WTC11 (cell line): ENCODE results near the gene FCSK.

Experiments
- CTCF ChIP-seq: fragments of 200-600 bp; IDR thresholded peaks from 2 replicates; pipeline ENCODE4 v1.8.0; 2022; ENCODE audit warnings: antibody characterized with exemption
- IRF1 ChIP-seq: sonication (generic); formaldehyde crosslinking; IDR thresholded peaks from 2 replicates; pipeline ENCODE4 v1.8.0; 2023; ENCODE audit warnings: missing genetic modification reagents
- NFE2L1 ChIP-seq: sonication (generic); formaldehyde crosslinking; IDR thresholded peaks from 2 replicates; pipeline ENCODE4 v1.8.1; 2023; ENCODE audit warnings: missing genetic modification reagents
- SMAD3 ChIP-seq: sonication (generic); formaldehyde crosslinking; IDR thresholded peaks from 2 replicates; pipeline ENCODE4 v1.8.0; 2022; ENCODE audit warnings: missing genetic modification reagents, mild to moderate bottlenecking, borderline replicate concordance
- TEAD4 ChIP-seq: sonication (generic); formaldehyde crosslinking; IDR thresholded peaks from 2 replicates; pipeline ENCODE4 v1.8.0; 2022; ENCODE audit warnings: mild to moderate bottlenecking, missing genetic modification reagents

- TF ChIP-seq CTCF (no peak), SMAD3 (CRISPR knock-in tag) (no peak), NFE2L1 (CRISPR knock-in tag) (no peak), IRF1 (CRISPR knock-in tag) (no peak), TEAD4 (CRISPR knock-in tag) (no peak)
Observed at GRCh38 chr16:70457446-70458166, 3.2 kb downstream of the FCSK start.
